Activated effector memory CD4-positive, alpha-beta T cell treated with anti-CD3 and anti-CD28 coated beads, Interleukin-2, amount 50 U/mL, for 16 hours (primary cell): ENCODE data around the gene FER.
"Not testable (repeated sequence)": the region's sequence is repeated elsewhere in the genome, so short reads cannot be mapped to it uniquely, and the experiment has no call there.

Experiments used
- DNase-seq: peaks from one replicate; pipeline ENCODE4 v3.0.0-alpha.2; 2020

Gene FER

DNA sequence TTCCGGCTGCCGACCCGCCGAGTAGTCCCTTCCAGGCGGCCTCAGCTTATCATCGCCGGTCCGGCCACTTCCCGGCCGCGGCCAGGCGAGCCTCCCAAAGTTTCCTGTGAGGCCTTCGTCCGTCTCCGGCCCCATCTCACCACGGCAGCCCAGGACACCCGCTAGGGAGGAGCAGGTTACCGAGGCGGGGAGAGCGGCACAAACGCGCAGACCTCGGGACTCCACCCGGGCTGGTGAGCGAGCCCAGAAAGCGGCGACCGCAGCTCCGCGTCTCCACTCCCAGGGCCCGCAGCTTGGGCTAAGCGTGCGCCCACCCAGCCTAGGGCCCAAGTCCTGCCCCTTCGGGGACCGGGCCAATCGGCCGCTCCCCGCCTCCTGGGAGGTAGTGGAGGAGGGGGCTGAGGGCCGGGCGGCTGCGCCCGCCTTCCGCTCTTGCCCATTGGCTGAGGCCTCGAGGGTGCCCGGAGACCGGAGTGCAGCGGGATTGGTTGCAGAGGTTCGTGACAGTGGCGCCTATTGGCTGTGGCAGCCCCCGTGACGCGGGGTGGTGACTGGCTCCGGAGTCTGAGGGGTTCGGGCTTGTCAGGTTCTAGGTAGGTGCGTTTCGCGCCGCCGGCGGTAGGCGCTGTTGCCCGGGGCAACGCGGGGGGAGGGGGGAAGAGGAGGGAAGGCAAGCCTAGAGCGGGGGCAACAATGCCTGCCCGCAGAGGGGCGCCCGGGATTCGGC is 867 bp downstream of the FER start:
- peak; percentile 99 for DNase-seq

GRCh38 chr5:108749128-108749861 is 1.6 kb downstream of the FER start:
- DNase-seq, result no peak

DNA sequence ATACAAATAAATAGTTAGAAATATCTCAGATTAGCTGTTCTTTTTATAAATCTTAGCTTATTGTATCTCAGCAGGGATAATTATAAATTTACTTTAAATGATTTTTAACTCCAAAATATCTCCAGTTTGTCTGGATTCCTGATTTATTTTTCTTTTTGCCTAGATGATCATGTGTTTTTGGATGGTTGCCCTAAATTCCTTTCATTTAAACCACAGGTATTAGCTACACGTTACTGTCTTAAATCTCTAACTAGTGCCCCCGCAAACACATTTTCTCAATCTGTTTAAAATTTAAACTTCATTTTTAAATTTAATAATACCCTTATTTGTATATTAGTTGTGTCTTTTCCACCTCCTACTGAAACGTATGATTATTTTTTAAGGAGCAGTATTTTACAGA is 5.6 kb downstream of the FER start:
- DNase-seq, result no peak

GRCh38 chr5:108753877-108754276 is 6.2 kb downstream of the FER start:
- DNase-seq, result no peak

- DNase-seq, result no peak
Observed at GRCh38 chr5:108760512-108760911, 12.8 kb downstream of the FER start.

GRCh38 chr5:108762660-108763059 is 15.0 kb downstream of the FER start:
- no peak for DNase-seq

DNA sequence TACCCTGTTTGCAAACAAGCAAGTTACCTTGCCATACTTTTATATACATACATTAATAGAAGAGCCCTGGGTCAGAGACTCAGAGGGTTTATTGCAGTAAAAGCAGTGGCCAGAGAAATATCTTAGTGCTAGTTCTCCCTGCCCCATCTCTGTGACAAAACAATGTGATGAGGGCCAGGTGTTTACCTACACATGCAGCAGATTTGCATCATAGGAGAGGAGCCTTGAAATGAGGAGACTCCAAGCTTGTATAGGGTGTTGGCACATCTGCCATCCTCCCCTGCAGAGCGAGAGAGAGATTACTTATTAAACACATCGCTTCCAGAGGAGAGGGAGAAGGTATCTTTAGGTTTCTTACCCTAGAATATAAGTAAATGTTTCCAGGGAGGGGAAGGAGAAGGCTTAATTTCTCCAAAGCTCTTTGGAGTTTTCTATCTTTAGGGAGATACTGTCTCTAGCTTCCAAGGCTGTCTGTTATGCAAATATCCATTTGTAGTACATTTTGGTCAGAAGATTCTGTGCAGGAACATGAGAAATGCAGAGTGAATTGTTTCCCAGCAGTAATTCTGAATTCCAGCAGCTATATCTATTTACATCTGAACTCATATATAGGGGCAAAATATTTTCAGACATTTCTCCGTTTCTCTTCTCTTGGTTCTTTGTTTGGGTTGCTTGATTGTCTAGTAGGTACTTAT is 15.7 kb downstream of the FER start:
- DNase-seq, result no peak

GRCh38 chr5:108765647-108766046 is 17.9 kb downstream of the FER start:
- no peak for DNase-seq

DNA sequence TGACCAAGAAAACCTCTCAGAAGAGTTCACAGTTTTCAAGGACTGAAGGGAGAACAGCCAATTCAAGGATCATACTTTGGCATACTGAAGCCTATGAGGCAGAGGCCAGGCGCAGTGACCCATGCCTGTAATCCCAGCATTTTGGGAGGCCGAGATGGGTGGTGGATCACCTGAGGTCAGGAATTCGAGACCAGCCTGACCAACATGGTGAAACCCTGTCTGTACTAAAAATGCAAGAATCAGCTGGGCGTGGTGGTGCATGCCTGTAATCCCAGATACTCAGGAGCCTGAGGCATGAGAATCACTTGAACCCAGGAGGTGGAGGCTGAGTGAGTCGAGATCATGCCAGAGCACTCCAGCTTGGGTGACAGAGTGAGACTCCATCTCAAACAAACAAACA is 19.2 kb downstream of the FER start:
- DNase-seq, result not testable (repeated sequence)

- no peak for DNase-seq
Observed at GRCh38 chr5:108769352-108769751, 21.7 kb downstream of the FER start.

DNA sequence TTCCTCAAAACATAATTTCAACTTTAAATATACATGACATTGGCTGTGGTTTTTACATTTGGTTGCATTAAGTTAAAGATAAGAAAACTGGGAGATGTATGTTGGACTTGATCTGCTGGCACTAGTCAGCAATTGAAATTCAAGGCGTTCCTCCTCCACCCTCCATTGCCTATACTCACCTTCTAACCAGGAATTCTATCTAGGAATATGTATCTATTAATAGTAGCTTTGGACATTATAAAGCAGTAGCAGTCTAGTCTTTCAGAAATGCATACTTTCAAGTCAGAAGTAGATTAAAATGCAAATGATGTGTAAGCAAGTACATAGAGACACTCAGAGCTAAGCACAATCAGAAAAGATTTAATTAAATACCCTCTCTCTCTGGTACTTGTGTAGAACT is 24.9 kb downstream of the FER start:
- DNase-seq, result no peak

- no peak for DNase-seq
Observed at GRCh38 chr5:108773330-108773729, 25.6 kb downstream of the FER start.

DNA sequence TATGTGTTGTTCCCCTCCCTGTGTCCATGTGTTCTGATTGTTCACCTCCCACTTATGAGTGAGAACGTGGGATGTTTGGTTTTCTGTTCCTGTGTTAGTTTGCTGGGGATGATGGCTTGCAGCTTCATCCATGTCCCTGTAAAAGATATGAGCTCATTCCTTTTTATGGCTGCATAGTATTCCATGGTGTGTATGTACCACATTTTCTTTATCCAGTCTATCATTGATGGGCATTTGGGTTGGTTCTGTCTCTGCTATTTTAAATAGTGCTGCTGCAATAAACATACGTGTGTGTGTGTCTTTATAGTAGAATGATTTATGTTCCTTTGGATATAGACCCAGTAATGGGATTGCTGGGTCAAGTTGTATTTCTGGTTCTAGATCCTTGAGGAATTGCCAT is 26.4 kb downstream of the FER start:
- DNase-seq, result not testable (repeated sequence)

GRCh38 chr5:108777582-108777981 is 29.9 kb downstream of the FER start:
- not testable (repeated sequence) for DNase-seq

DNA sequence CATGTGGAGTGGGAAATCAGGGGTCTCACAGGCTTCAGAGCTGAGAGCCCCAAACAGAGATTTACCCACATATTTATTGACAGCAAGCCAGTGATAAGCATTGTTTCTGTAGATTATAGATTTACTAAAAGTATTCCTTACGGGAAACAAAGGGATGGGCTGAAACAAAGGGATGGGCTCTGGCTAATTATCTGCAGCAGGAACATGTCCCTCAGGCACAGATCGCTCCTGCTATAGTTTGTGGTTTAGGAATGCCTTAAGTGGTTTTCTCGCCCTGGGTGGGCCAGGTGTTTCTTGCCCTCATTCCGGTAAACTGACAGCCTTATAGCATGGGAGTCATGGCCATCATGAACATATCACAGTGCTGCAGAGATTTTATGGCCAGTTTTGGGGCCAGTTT is 36.9 kb downstream of the FER start:
- DNase-seq, result not testable (repeated sequence)

DNA sequence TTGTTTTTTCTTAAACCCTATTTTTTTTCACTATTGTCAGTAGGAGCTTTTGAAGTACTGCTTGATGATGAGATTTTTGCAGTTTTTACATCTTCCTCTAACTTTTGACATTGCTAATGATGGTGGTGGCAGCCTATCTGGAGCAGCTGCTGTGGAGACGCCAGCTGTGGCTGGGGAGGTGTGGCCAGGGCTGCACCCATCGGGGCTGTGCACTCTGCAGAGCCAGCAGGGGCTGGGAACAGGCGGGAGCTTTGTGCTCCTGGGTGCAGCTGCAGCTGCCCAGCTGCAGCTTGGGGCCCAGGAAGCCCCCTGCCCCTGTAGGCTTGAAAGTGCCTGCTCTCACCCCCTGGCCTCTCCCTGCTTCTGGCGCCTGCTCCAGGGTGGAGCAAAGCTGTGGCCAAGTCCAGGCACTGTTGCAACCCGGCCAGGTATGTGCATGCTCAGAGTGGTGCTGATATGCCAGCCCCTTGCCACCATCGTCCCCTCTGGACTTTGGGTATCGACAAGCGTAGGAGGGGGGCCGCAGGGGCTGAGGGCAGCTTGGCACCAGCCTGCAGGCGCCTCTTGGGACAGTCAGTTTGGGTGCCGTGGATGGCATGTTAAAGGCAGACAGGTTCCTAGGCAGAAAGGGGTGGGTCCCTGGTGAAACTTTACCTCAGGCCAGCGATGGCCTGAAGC is 39.2 kb downstream of the FER start:
- no peak for DNase-seq

- no peak for DNase-seq
Observed at GRCh38 chr5:108788142-108788541, 40.4 kb downstream of the FER start.

GRCh38 chr5:108793207-108793606 is 45.5 kb downstream of the FER start:
- no peak for DNase-seq

DNA sequence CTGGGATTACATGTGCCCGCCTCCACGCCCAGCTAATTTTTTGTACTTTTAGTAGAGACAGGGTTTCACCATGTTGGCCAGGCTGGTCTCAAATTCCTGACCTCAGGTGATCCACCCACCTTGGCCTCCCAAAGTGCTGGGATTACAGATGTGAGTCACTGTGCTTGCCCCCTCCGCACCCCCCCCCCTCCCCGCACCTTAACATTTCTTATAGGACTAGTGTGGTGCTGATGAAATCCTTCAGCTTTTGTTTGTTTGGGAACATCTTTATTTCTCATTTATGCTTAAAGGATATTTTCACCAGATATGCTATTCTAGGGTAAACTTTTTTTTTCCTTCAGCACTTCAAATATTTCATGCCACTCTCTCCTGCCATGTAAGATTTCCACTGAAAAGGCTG is 46.7 kb downstream of the FER start:
- DNase-seq, result not testable (repeated sequence)

DNA sequence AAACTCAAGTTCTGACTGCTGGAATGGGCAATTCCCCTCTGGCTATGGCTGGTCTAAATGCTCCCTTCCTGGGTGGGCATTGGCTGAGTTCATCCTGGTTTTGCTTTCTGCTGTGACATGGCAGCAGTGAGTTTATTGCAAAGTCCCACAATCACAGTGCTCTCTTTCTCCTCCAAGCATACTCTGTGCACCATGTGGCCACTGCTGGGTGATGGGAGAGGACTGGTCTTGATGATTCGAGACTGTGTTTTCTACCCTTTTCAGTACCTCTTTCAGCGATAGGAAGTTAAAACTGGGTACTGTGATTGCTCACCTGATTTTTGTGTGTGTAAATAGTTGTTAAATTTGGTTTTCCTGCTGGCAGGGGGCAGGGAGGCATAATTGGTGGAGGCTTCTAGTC is 49.7 kb downstream of the FER start:
- DNase-seq, result no peak

DNA sequence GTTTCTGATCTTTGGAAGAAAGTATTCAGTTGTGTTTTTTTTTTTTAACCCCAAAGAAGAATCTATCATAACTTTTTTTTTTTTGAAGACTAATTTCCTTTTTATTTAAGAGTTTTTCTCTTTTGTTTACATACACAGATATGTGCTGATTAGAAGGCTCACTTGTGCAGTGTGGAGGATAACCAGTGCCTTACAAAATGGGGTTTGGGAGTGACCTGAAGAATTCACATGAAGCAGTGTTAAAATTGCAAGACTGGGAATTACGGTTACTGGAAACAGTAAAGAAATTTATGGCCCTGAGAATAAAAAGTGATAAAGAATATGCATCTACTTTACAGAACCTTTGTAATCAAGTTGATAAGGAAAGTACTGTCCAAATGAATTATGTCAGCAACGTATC is 50.3 kb downstream of the FER start:
- no peak for DNase-seq

- DNase-seq, result no peak
Observed at GRCh38 chr5:108798513-108799265, 51.0 kb downstream of the FER start.

DNA sequence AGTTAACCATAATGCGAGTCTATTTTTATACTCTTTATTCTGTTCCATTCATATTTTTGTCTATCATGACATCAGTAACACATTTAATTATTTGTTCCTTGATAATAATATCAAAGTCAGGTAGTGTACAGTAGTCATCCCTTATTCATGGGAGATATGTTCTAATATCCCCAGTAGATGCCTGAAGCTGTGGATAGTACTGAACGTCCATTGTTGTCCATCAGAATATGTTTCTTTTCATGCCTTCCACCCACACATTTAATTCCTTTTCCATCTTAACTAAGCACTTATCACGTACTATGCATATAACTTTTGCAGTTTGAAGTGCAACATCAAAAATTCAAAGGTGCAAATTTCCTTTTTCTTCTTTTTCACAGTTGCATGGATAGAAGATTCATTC is 53.6 kb downstream of the FER start:
- DNase-seq, result no peak
